Measurements from ENCODE around the gene LAMP5. TPM values are rescaled to one million over a fixed set of nuclear protein-coding genes. Genes with fewer than 3 reads are reported as not detected.

The LAMP5 gene
- not detected for total RNA-seq

GRCh38 chr20:9514461-9515213 is at the start of gene LAMP5:
LAMP5 (plus strand) TSS chr20:9514590; CDS start chr20:9514853, 263 bp downstream.
- Mint-ChIP-seq H3K27ac (no peak within 1 kb of the TSS), H3K36me3 (no peaks in the 10 kb centered on the region), H3K27me3 (peaks cover 43% of the 10 kb centered on the region), H3K4me1 (ENCODE audit: low read depth) (no peaks in the 10 kb centered on the region), H3K9me3 (no peaks in the 10 kb centered on the region), H3K4me3 (no peak within 1 kb of the TSS)
- ChIA-PET POLR2A (no interaction called here), CTCF (interaction anchor here (0.8 kb wide), 1 partner anchor 105 kb away, joined by 3 read pairs; no protein-coding TSS in a partner anchor)
- no peak for DNase-seq
- intact Hi-C loops (cut with micrococcal nuclease): no loop called here

- peaks cover 5% of the 10 kb centered on the region for H3K9me3 Mint-ChIP-seq
- no peak overlapping the region for H3K27ac Mint-ChIP-seq
- H3K27me3 Mint-ChIP-seq: no peaks in the 10 kb centered on the region
- intact Hi-C loops (cut with micrococcal nuclease): no loop called here
- ChIA-PET POLR2A (no interaction called here), CTCF (no interaction called here)
- H3K36me3 Mint-ChIP-seq: no peaks in the 10 kb centered on the region
- H3K4me1 Mint-ChIP-seq (ENCODE audit: low read depth): no peaks in the 10 kb centered on the region
- no peak for DNase-seq
- no peak overlapping the region for H3K4me3 Mint-ChIP-seq
These were observed 46.4 kb upstream of the LAMP5 start for GRCh38 chr20:9467995-9468394.

GRCh38 chr20:9474835-9475415 is 39.5 kb upstream of the LAMP5 start:
- no peaks in the 10 kb centered on the region for H3K36me3 Mint-ChIP-seq
- POLR2A ChIA-PET: interaction anchor here (0.6 kb wide), 1 partner anchor 908 kb away, joined by 5 read pairs; no protein-coding TSS in a partner anchor
- H3K9me3 Mint-ChIP-seq: no peaks in the 10 kb centered on the region
- no peak overlapping the region for H3K4me3 Mint-ChIP-seq
- H3K27me3 Mint-ChIP-seq: no peaks in the 10 kb centered on the region
- intact Hi-C loops (cut with micrococcal nuclease): no loop called here
- H3K4me1 Mint-ChIP-seq (ENCODE audit: low read depth): no peaks in the 10 kb centered on the region
- CTCF ChIA-PET: no interaction called here
- no peak for DNase-seq
- no peak overlapping the region for H3K27ac Mint-ChIP-seq

GRCh38 chr20:9475456-9475855 is 38.9 kb upstream of the LAMP5 start:
- DNase-seq: no peak
- no peaks in the 10 kb centered on the region for H3K4me1 Mint-ChIP-seq (ENCODE audit: low read depth)
- H3K27me3 Mint-ChIP-seq: no peaks in the 10 kb centered on the region
- no peaks in the 10 kb centered on the region for H3K36me3 Mint-ChIP-seq
- H3K4me3 Mint-ChIP-seq: no peak overlapping the region
- CTCF ChIA-PET: no interaction called here
- H3K9me3 Mint-ChIP-seq: no peaks in the 10 kb centered on the region
- intact Hi-C loops (cut with micrococcal nuclease): no loop called here
- no peak overlapping the region for H3K27ac Mint-ChIP-seq
- POLR2A ChIA-PET: interaction anchor here (0.6 kb wide), 1 partner anchor 907 kb away, joined by 5 read pairs; no protein-coding TSS in a partner anchor

GRCh38 chr20:9476174-9476573 is 38.2 kb upstream of the LAMP5 start:
- Mint-ChIP-seq H3K4me3 (no peak overlapping the region), H3K4me1 (ENCODE audit: low read depth) (no peaks in the 10 kb centered on the region), H3K27me3 (no peaks in the 10 kb centered on the region), H3K36me3 (no peaks in the 10 kb centered on the region), H3K9me3 (no peaks in the 10 kb centered on the region), H3K27ac (no peak overlapping the region)
- DNase-seq: no peak
- ChIA-PET POLR2A (no interaction called here), CTCF (no interaction called here)
- intact Hi-C loops (cut with micrococcal nuclease): no loop called here

GRCh38 chr20:9476637-9477036 is 37.8 kb upstream of the LAMP5 start:
- no peak for DNase-seq
- no peaks in the 10 kb centered on the region for H3K9me3 Mint-ChIP-seq
- no peak overlapping the region for H3K4me3 Mint-ChIP-seq
- no peaks in the 10 kb centered on the region for H3K4me1 Mint-ChIP-seq (ENCODE audit: low read depth)
- CTCF ChIA-PET: no interaction called here
- no peak overlapping the region for H3K27ac Mint-ChIP-seq
- H3K36me3 Mint-ChIP-seq: no peaks in the 10 kb centered on the region
- no peaks in the 10 kb centered on the region for H3K27me3 Mint-ChIP-seq
- intact Hi-C loops (cut with micrococcal nuclease): no loop called here
- POLR2A ChIA-PET: no interaction called here

- no peaks in the 10 kb centered on the region for H3K36me3 Mint-ChIP-seq
- no peaks in the 10 kb centered on the region for H3K9me3 Mint-ChIP-seq
- H3K4me1 Mint-ChIP-seq (ENCODE audit: low read depth): no peaks in the 10 kb centered on the region
- ChIA-PET CTCF (no interaction called here), POLR2A (no interaction called here)
- H3K27me3 Mint-ChIP-seq: no peaks in the 10 kb centered on the region
- no peak overlapping the region for H3K27ac Mint-ChIP-seq
- no peak overlapping the region for H3K4me3 Mint-ChIP-seq
- DNase-seq: no peak
- intact Hi-C loops (cut with micrococcal nuclease): no loop called here
These were observed 35.6 kb upstream of the LAMP5 start for GRCh38 chr20:9478771-9479170.

GRCh38 chr20:9480066-9480465 is 34.3 kb upstream of the LAMP5 start:
- Mint-ChIP-seq H3K4me1 (ENCODE audit: low read depth) (no peaks in the 10 kb centered on the region), H3K27ac (no peak overlapping the region), H3K36me3 (no peaks in the 10 kb centered on the region), H3K4me3 (no peak overlapping the region), H3K9me3 (peaks cover 2% of the 10 kb centered on the region), H3K27me3 (no peaks in the 10 kb centered on the region)
- CTCF ChIA-PET: no interaction called here
- POLR2A ChIA-PET: no interaction called here
- intact Hi-C loops (cut with micrococcal nuclease): no loop called here
- no peak for DNase-seq

- H3K4me1 Mint-ChIP-seq (ENCODE audit: low read depth): no peaks in the 10 kb centered on the region
- ChIA-PET CTCF (no interaction called here), POLR2A (no interaction called here)
- no peaks in the 10 kb centered on the region for H3K27me3 Mint-ChIP-seq
- no peaks in the 10 kb centered on the region for H3K36me3 Mint-ChIP-seq
- peaks cover 2% of the 10 kb centered on the region for H3K9me3 Mint-ChIP-seq
- intact Hi-C loops (cut with micrococcal nuclease): no loop called here
- no peak overlapping the region for H3K27ac Mint-ChIP-seq
- DNase-seq: no peak
- no peak overlapping the region for H3K4me3 Mint-ChIP-seq
These were observed 32.2 kb upstream of the LAMP5 start for GRCh38 chr20:9482180-9482579.

- H3K36me3 Mint-ChIP-seq: no peaks in the 10 kb centered on the region
- no peak overlapping the region for H3K4me3 Mint-ChIP-seq
- DNase-seq: no peak
- H3K27me3 Mint-ChIP-seq: no peaks in the 10 kb centered on the region
- intact Hi-C loops (cut with micrococcal nuclease): no loop called here
- no peaks in the 10 kb centered on the region for H3K4me1 Mint-ChIP-seq (ENCODE audit: low read depth)
- ChIA-PET POLR2A (no interaction called here), CTCF (no interaction called here)
- no peak overlapping the region for H3K27ac Mint-ChIP-seq
- H3K9me3 Mint-ChIP-seq: peaks cover 2% of the 10 kb centered on the region
These were observed 31.3 kb upstream of the LAMP5 start for GRCh38 chr20:9483131-9483530.

GRCh38 chr20:9485614-9486340 is 28.6 kb upstream of the LAMP5 start:
- no peak overlapping the region for H3K27ac Mint-ChIP-seq
- DNase-seq: no peak
- ChIA-PET CTCF (no interaction called here), POLR2A (no interaction called here)
- H3K36me3 Mint-ChIP-seq: no peaks in the 10 kb centered on the region
- H3K4me1 Mint-ChIP-seq (ENCODE audit: low read depth): no peaks in the 10 kb centered on the region
- H3K4me3 Mint-ChIP-seq: no peak overlapping the region
- H3K9me3 Mint-ChIP-seq: peaks cover 2% of the 10 kb centered on the region
- intact Hi-C loops (cut with micrococcal nuclease): no loop called here
- no peaks in the 10 kb centered on the region for H3K27me3 Mint-ChIP-seq

GRCh38 chr20:9487231-9487630 is 27.2 kb upstream of the LAMP5 start:
- Mint-ChIP-seq H3K36me3 (no peaks in the 10 kb centered on the region), H3K27ac (no peak overlapping the region), H3K27me3 (no peaks in the 10 kb centered on the region), H3K9me3 (peaks cover 2% of the 10 kb centered on the region), H3K4me3 (no peak overlapping the region), H3K4me1 (ENCODE audit: low read depth) (no peaks in the 10 kb centered on the region)
- intact Hi-C loops (cut with micrococcal nuclease): no loop called here
- no peak for DNase-seq
- CTCF ChIA-PET: no interaction called here
- POLR2A ChIA-PET: no interaction called here

- Mint-ChIP-seq H3K36me3 (no peaks in the 10 kb centered on the region), H3K27me3 (no peaks in the 10 kb centered on the region), H3K27ac (no peak overlapping the region), H3K4me1 (ENCODE audit: low read depth) (no peaks in the 10 kb centered on the region), H3K4me3 (no peak overlapping the region), H3K9me3 (peaks cover 2% of the 10 kb centered on the region)
- DNase-seq: no peak
- CTCF ChIA-PET: no interaction called here
- POLR2A ChIA-PET: no interaction called here
- intact Hi-C loops (cut with micrococcal nuclease): no loop called here
These were observed 26.3 kb upstream of the LAMP5 start for GRCh38 chr20:9488063-9488462.

All from activated CD4-positive, alpha-beta memory T cell treated with anti-CD3 and anti-CD28 coated beads for 36 hours (primary cell).